Activated T-helper 2 cell treated with anti-CD3 and anti-CD28 coated beads, Interferon-gamma antibody, Interleukin-2, Interleukin-4, amounts not matched to agents 10 μg/mL and 5 μg/mL and 100 μg/mL, durations not matched to agents 14 hours and 24 hours and 36 hours (primary cell): Measurements from ENCODE around the gene TRIM69. TPM values are rescaled to one million over a fixed set of nuclear protein-coding genes. Genes with fewer than 3 reads are reported as not detected.

Source experiments
- DNase-seq: peaks from one replicate; pipeline ENCODE4 v3.0.0; 2021; ENCODE audit warnings: low spot score
- H3K27ac Mint-ChIP-seq: one replicate; pipeline ENCODE4 v1.8.0; 2021; ENCODE audit warnings: mixed read lengths
- H3K27me3 Mint-ChIP-seq: one replicate; pipeline ENCODE4 v1.8.0; 2021; ENCODE audit warnings: low read depth, mixed read lengths
- H3K36me3 Mint-ChIP-seq: one replicate; pipeline ENCODE4 v1.8.0; 2021; ENCODE audit warnings: low read depth, mixed read lengths
- H3K4me1 Mint-ChIP-seq: one replicate; pipeline ENCODE4 v1.8.0; 2021; ENCODE audit warnings: low read depth, mixed read lengths
- H3K4me3 Mint-ChIP-seq: one replicate; pipeline ENCODE4 v1.8.0; 2021; ENCODE audit warnings: low read depth, mild to moderate bottlenecking, moderate library complexity, mixed read lengths
- H3K9me3 Mint-ChIP-seq: one replicate; pipeline ENCODE4 v1.8.0; 2021; ENCODE audit warnings: mixed read lengths
- intact Hi-C: fragments of 100-400 bp; cut with micrococcal nuclease; formaldehyde crosslinking; loops from one replicate; pipeline ENCODE4 v1.15.1; 2023
- total RNA-seq: library from RNA; stranded (reverse); gene quantifications from 2 replicates; pipeline ENCODE4 v1.2.3, GENCODE V29; 2022

The TRIM69 gene
- total RNA-seq, 1 donor from 2014 or later, result 75.1 TPM

GRCh38 chr15:44710236-44711095 is 25.9 kb upstream of the TRIM69 start:
- Mint-ChIP-seq H3K27me3 (no peaks in the 10 kb centered on the region), H3K27ac (peak overlapping the region; percentile 99), H3K4me1 (peaks cover 38% of the 10 kb centered on the region), H3K9me3 (peaks cover 2% of the 10 kb centered on the region), H3K4me3 (peak overlapping the region; percentile 98), H3K36me3 (peaks cover 75% of the 10 kb centered on the region)
- intact Hi-C loops, result loop anchor here (1.0 to 5.0 kb wide), 5 partner anchors 9 to 173 kb away; partner anchors contain the start of genes EIF3J and SPG11
- peak; percentile 37 for DNase-seq

GRCh38 chr15:44711096-44711742 is 25.1 kb upstream of the TRIM69 start, which contains the start of the genes B2M and PATL2:
Gene B2M (plus strand): TSS chr15:44711517. CDS start chr15:44711547, 30 bp downstream.
Gene PATL2 (minus strand): TSS chr15:44711323. CDS start chr15:44676490, 34,833 bp downstream.
- intact Hi-C loops, result loop anchor here (1.0 to 5.0 kb wide), 5 partner anchors 8 to 174 kb away; partner anchors contain the start of genes EIF3J and SPG11
- H3K4me3 Mint-ChIP-seq, result peak within 1 kb of the TSS; percentile 98
- peak within 1 kb of the TSS; percentile 99 for H3K27ac Mint-ChIP-seq
- H3K4me1 Mint-ChIP-seq, result peaks cover 43% of the 10 kb centered on the region
- DNase-seq, result peak; percentile 95
- H3K27me3 Mint-ChIP-seq, result no peaks in the 10 kb centered on the region
- H3K36me3 Mint-ChIP-seq, result peaks cover 78% of the 10 kb centered on the region
- no peaks in the 10 kb centered on the region for H3K9me3 Mint-ChIP-seq

- H3K9me3 Mint-ChIP-seq, result no peaks in the 10 kb centered on the region
- H3K27ac Mint-ChIP-seq, result peak overlapping the region; percentile 99
- H3K36me3 Mint-ChIP-seq, result peaks cover 81% of the 10 kb centered on the region
- H3K4me1 Mint-ChIP-seq, result peaks cover 47% of the 10 kb centered on the region
- peak overlapping the region; percentile 98 for H3K4me3 Mint-ChIP-seq
- intact Hi-C loops, result loop anchor here (1.0 to 5.0 kb wide), 6 partner anchors 7 to 175 kb away; partner anchors contain the start of genes EIF3J, SPG11 and TRIM69
- no peaks in the 10 kb centered on the region for H3K27me3 Mint-ChIP-seq
- DNase-seq, result no peak
Observed at GRCh38 chr15:44711743-44712345, 24.5 kb upstream of the TRIM69 start.

- no peaks in the 10 kb centered on the region for H3K9me3 Mint-ChIP-seq
- peak overlapping the region; percentile 99 for H3K27ac Mint-ChIP-seq
Observed at GRCh38 chr15:44712346-44713005, 23.9 kb upstream of the TRIM69 start.

GRCh38 chr15:44713006-44713966 is 23.0 kb upstream of the TRIM69 start:
- Mint-ChIP-seq H3K27me3 (no peaks in the 10 kb centered on the region), H3K4me1 (peaks cover 58% of the 10 kb centered on the region), H3K4me3 (peak overlapping the region; percentile 98), H3K27ac (peak overlapping the region; percentile 99), H3K36me3 (peaks cover 87% of the 10 kb centered on the region), H3K9me3 (no peaks in the 10 kb centered on the region)
- peak; percentile 8 for DNase-seq
- intact Hi-C loops, result loop anchor here (2.0 to 5.0 kb wide), 2 partner anchors 24 to 176 kb away; partner anchors contain the start of genes EIF3J and TRIM69

More at GRCh38 chr15:44712346-44713005, 23.9 kb upstream of the TRIM69 start:
- intact Hi-C loops, result loop anchor here (2.0 to 5.0 kb wide), 2 partner anchors 24 to 175 kb away; partner anchors contain the start of genes EIF3J and TRIM69
- peak overlapping the region; percentile 98 for H3K4me3 Mint-ChIP-seq
- H3K36me3 Mint-ChIP-seq, result peaks cover 82% of the 10 kb centered on the region
- H3K4me1 Mint-ChIP-seq, result peaks cover 53% of the 10 kb centered on the region
- peak; percentile 67 for DNase-seq
- H3K27me3 Mint-ChIP-seq, result no peaks in the 10 kb centered on the region

- intact Hi-C loops, result no loop called here
- no peak for DNase-seq
- Mint-ChIP-seq H3K4me3 (peak overlapping the region; percentile 98), H3K27me3 (no peaks in the 10 kb centered on the region), H3K4me1 (peaks cover 60% of the 10 kb centered on the region), H3K36me3 (peaks cover 87% of the 10 kb centered on the region), H3K9me3 (no peaks in the 10 kb centered on the region), H3K27ac (peak overlapping the region; percentile 94)
Observed at GRCh38 chr15:44715142-44715796, 21.1 kb upstream of the TRIM69 start.

GRCh38 chr15:44715797-44716334 is 20.5 kb upstream of the TRIM69 start:
- H3K4me1 Mint-ChIP-seq, result peaks cover 61% of the 10 kb centered on the region
- no peak for DNase-seq
- H3K36me3 Mint-ChIP-seq, result peaks cover 92% of the 10 kb centered on the region
- intact Hi-C loops, result no loop called here
- H3K27me3 Mint-ChIP-seq, result no peaks in the 10 kb centered on the region
- H3K4me3 Mint-ChIP-seq, result peak overlapping the region; percentile 98
- no peaks in the 10 kb centered on the region for H3K9me3 Mint-ChIP-seq
- peak overlapping the region; percentile 94 for H3K27ac Mint-ChIP-seq

GRCh38 chr15:44716983-44717602 is 19.2 kb upstream of the TRIM69 start:
- intact Hi-C loops, result no loop called here
- Mint-ChIP-seq H3K36me3 (peaks cover 84% of the 10 kb centered on the region), H3K4me3 (peak overlapping the region; percentile 98), H3K4me1 (peaks cover 67% of the 10 kb centered on the region), H3K27me3 (no peaks in the 10 kb centered on the region), H3K9me3 (no peaks in the 10 kb centered on the region), H3K27ac (peak overlapping the region; percentile 94)
- no peak for DNase-seq

GRCh38 chr15:44718180-44718926 is 18.0 kb upstream of the TRIM69 start:
- Mint-ChIP-seq H3K27ac (peak overlapping the region; percentile 94), H3K4me1 (peaks cover 67% of the 10 kb centered on the region), H3K4me3 (peak overlapping the region; percentile 98), H3K36me3 (peaks cover 71% of the 10 kb centered on the region), H3K27me3 (no peaks in the 10 kb centered on the region), H3K9me3 (no peaks in the 10 kb centered on the region)
- no peak for DNase-seq
- intact Hi-C loops, result loop anchor here (2.0 kb wide), 1 partner anchor 16 kb away; no protein-coding TSS in a partner anchor

GRCh38 chr15:44718927-44719292 is 17.4 kb upstream of the TRIM69 start:
- Mint-ChIP-seq H3K36me3 (peaks cover 66% of the 10 kb centered on the region), H3K27me3 (no peaks in the 10 kb centered on the region), H3K27ac (peak overlapping the region; percentile 94), H3K9me3 (no peaks in the 10 kb centered on the region), H3K4me3 (peak overlapping the region; percentile 41), H3K4me1 (peaks cover 70% of the 10 kb centered on the region)
- intact Hi-C loops, result loop anchor here (1.0 to 2.0 kb wide), 3 partner anchors 8 to 16 kb away; partner anchors contain the start of genes B2M and PATL2
- DNase-seq, result no peak
